Heart left ventricle (tissue), 13 donors: ENCODE data around the gene TAS1R3.
A peak's percentile ranks its signal among the peaks of the same experiment; 100 is the strongest.

Experiments
- CTCF ChIP-seq, 12 donors: fragments of 200-600 bp; sonication (generic) in 4 of 12; IDR thresholded peaks; one replicate each; pipeline versions ENCODE4 v1.5.0 to v1.8.0; 2018 to 2022; ENCODE audit warnings: antibody characterized with exemption in 12 of 12, mild to moderate bottlenecking in 5 of 12
- POLR2A ChIP-seq, 2 donors: fragments of 450-650 bp; IDR thresholded peaks; one replicate each; pipeline ENCODE4 v1.6.1; 2017; ENCODE audit warnings: antibody characterized with exemption in 2 of 2, mild to moderate bottlenecking in 2 of 2, moderate library complexity in 2 of 2
- donor health status: ischemic (EF 13 %, LVEDD 7.1; RV severe dilation, severe dysfunction).
- donor health status: DM: no; HTN: yes; CAD: no.
- donor health status: DM: no; HTN: no; CAD: no.
- donor health status: ischemic (EF 25% LVEDD 6.9; RV normal size, moderate dysfunction).
- donor health status: ischemic (EF 25% LVEDD 5.7; RV mildly dilated, moderate dysfunction).
- donor health status: ischemic (EF 35%, LVEDD 5.7; RV mildly dilated, moderate dysfunction).
- donor health status: nonischemic (EF 11% LVEDD 7.7; RV severe dilation, severe dysfunction).
- donor health status: DM: yes; HTN: yes; CAD: no.
- donor health status: PGD.
- donor health status: ischemic (EF 29% LVEDD 5.4; RV normal size, mild dysfunction).
- donor health status: nonischemic (EF 23%, LVEDD 6.1; RV moderate dilation, normal function).

GRCh38 chr1:1307261-1307922 lies 23.7 kb upstream of the TAS1R3 start:
- TF ChIP-seq CTCF (IDR thresholded peaks at IDR 0.05) (no peak), POLR2A (IDR thresholded peaks at IDR 0.05) (peak in 1 of 2 donors; percentile 4)
